ENCODE measurements around the gene LCE4A.
"Not testable (repeated sequence)": the region's sequence is repeated elsewhere in the genome, so short reads cannot be mapped to it uniquely, and the experiment has no call there.

The LCE4A gene, protein sequence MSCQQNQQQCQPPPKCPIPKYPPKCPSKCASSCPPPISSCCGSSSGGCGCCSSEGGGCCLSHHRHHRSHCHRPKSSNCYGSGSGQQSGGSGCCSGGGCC

GRCh38 chr1:152707860-152708259 lies at the start of gene LCE4A:
TSS of gene LCE4A (plus strand) at chr1:152708160. CDS start at chr1:152709076, 916 bp downstream.
- no peak for DNase-seq (ENCODE audit: low read depth)

- no peak for DNase-seq (ENCODE audit: low read depth)
These were observed 49.3 kb upstream of the LCE4A start for GRCh38 chr1:152658649-152659048.

DNA sequence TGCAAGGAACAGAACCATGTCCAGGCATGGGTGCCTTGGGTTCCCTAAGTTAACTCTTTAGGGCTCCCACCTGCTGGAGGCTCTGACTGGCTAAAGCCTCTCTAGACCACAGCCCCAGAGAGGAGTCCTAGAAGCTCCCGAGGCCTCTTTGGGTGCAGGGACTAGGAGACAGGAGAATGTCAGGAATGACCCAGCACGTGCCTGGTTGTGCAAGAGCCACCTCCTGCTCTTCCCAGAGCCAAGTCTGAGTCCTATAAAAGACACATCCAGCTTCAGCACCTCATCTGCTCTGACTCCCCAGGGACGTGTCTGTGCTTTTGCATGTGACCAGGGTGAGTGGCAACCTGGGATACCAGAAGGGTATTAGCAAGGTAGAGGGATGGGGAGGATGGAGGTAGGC lies 44.9 kb upstream of the LCE4A start, which contains the start of gene LCE2D:
Gene LCE2D (plus strand): TSS at position 283 of the 400 bp plus-strand sequence. CDS start 726 bp downstream, outside the sequence.
- DNase-seq (ENCODE audit: low read depth), result no peak

GRCh38 chr1:152666171-152666570 lies 41.8 kb upstream of the LCE4A start:
- not testable (repeated sequence) for DNase-seq (ENCODE audit: low read depth)

DNA sequence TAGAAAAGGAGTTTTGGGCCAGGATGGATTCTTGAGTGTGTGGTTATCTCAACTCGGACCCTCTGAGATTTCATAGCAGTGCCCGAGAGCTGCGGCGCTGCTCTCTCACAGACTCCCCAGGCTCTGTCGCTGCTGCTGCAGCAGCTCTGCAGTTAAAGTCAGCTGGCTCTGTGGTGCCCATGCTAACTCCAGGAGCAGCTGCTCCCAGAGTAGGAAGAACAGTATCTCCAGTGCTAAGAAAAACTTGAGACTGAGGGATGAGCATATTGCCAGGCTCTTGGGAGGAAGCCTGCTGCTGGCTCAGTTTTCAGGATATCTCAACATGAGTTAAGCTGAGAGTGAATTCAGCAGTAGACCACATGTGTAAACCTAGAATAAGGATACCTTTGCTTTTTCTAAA lies 40.3 kb upstream of the LCE4A start:
- DNase-seq (ENCODE audit: low read depth), result no peak

- DNase-seq (ENCODE audit: low read depth), result no peak
These were observed 34.9 kb upstream of the LCE4A start for GRCh38 chr1:152673016-152673415.

- not testable (repeated sequence) for DNase-seq (ENCODE audit: low read depth)
These were observed 33.0 kb upstream of the LCE4A start, which contains the start of gene LCE2C for GRCh38 chr1:152674983-152675382. TSS of gene LCE2C (plus strand) at chr1:152675279. CDS start at chr1:152676016, 737 bp downstream.

DNA sequence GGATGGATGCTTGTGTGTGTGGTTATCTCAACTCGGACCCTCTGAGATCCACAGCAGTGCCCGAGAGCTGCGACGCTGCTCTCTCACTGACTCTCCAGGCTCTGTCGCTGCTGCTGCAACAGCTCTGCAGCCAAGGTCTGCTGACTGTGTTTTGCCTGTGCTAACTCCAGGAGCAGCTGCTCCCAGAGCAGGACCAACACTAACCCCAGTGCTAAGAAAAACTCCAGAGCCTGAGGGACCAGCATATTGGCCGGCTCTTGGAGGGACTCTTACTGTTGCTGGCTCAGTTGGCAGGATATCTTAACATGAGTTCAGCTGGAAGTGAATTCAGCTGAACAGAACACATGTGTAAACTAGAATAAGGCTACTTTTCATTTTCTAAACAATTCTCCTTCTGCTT lies 28.5 kb upstream of the LCE4A start:
- no peak for DNase-seq (ENCODE audit: low read depth)

- no peak for DNase-seq (ENCODE audit: low read depth)
These were observed 26.3 kb upstream of the LCE4A start for GRCh38 chr1:152681616-152682015.

- no peak for DNase-seq (ENCODE audit: low read depth)
These were observed 24.1 kb upstream of the LCE4A start for GRCh38 chr1:152683846-152684245.

GRCh38 chr1:152685823-152686222 lies 22.1 kb upstream of the LCE4A start, which contains the start of gene LCE2B:
TSS of gene LCE2B (plus strand) at chr1:152686123. CDS start at chr1:152686844, 721 bp downstream.
- not testable (repeated sequence) for DNase-seq (ENCODE audit: low read depth)

DNA sequence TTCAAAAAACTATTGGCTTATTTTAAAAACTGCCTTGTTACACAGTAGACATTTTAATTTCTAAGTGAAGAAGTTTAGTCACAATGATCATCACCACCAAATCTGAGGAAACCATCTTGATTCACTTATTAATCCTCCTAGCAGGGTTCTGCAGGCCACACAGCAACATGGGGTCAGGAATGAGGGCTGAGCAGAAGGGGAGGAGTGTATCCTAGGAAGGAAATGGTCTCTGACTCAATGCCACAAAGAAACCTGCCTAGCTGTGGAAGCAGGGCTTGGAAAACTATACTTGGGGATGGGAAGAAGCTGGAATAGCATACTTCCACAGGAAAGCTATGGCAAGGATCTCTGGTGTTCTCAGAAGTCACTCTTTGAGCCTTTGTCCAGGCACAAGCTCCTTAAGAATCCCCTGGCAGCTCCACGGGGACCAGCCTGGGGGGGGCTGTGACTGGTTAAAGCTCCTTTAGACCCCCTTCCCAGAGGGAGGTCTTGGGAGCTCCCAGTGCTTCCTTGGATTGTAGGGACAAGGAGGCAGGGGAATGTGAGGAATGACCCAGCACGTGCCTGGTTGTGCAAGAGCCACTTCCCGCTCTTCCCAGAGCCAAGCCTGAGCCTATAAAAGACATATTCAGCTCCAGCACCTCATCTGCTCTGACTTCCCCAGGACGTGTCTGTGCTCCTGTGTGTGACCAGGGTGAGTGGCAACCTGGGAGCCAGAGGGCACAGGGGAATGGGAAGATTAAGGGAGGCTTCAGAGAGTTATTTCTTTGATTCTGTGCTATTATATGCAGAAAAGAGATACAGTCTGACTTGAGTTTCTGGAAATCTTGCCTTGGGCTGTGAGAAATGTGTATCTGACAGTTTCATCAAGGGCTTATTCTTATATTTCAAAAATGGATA lies 10.0 kb upstream of the LCE4A start, which contains the start of gene LCE2A:
Gene LCE2A (plus strand): TSS at position 645 of the 900 bp plus-strand sequence. CDS start 557 bp downstream, outside the sequence.
- DNase-seq (ENCODE audit: low read depth), result no peak

GRCh38 chr1:152699746-152700145 lies 8.2 kb upstream of the LCE4A start:
- no peak for DNase-seq (ENCODE audit: low read depth)

- no peak for DNase-seq (ENCODE audit: low read depth)
These were observed 10.3 kb downstream of the LCE4A start for GRCh38 chr1:152718238-152718637.

- no peak for DNase-seq (ENCODE audit: low read depth)
These were observed 17.3 kb downstream of the LCE4A start for GRCh38 chr1:152725261-152725660.

GRCh38 chr1:152728986-152729385 lies 21.0 kb downstream of the LCE4A start:
- DNase-seq (ENCODE audit: low read depth), result no peak

GRCh38 chr1:152735648-152736047 lies 27.7 kb downstream of the LCE4A start:
- no peak for DNase-seq (ENCODE audit: low read depth)

DNA sequence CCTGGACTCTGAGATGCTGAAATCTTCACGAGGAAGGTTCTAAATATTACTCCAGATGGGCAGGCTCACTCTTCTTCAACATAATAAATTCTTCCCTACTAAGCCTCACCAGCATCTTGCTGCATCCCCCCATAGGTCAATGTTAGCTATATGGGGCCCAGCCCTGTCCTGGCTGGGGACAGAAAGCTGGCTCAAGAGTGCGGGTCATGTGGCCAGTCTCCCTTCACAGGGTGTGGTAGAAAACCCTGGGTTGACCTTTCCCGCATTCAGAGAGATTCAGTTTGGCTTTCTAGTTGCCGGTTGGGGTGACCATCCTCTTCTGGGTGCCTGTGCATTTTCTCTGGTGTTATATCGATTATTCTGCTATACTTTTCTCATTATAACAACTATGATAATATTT lies 30.0 kb downstream of the LCE4A start:
- DNase-seq (ENCODE audit: low read depth), result no peak

DNA sequence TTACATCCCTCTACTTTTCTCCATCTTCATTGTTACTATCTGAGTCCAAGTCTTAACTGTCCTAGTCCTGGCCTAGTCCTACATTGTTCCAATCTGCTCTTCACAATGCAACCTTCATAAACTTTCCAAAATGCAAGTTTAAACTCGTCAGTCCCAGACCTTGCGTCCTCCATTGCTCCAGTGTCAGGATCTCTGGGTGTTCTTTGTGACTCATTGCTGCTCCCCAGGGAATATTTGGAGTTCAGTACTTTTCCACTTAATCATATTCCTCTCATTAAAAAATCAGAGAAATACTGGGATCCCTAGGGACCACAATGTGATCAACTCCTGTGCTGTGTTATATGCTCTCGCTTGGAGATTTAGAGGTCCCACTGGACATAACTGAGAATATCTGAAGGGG lies 31.9 kb downstream of the LCE4A start:
- no peak for DNase-seq (ENCODE audit: low read depth)

- no peak for DNase-seq (ENCODE audit: low read depth)
These were observed 33.7 kb downstream of the LCE4A start for GRCh38 chr1:152741656-152742055.

GRCh38 chr1:152743371-152744145 lies 35.6 kb downstream of the LCE4A start:
- DNase-seq (ENCODE audit: low read depth), result no peak

GRCh38 chr1:152745289-152745704 lies 37.3 kb downstream of the LCE4A start:
- DNase-seq (ENCODE audit: low read depth), result peak; percentile 6

All from fibroblast of the conjunctiva (primary cell).